ENCODE results near the gene HOXC5.

- no peak for TF ChIP-seq POLR2A (IDR thresholded peaks at IDR 0.05)
- TF ChIP-seq CTCF (IDR thresholded peaks at IDR 0.05), result no peak
These were observed 41.5 kb downstream of the HOXC5 start for GRCh38 chr12:54074308-54074707.
